Endothelial cell of umbilical vein (primary cell): Measurements from ENCODE around the gene IFT22.
A peak's percentile ranks its signal among the peaks of the same experiment; 100 is the strongest.

Experiments used
- CTCF ChIP-seq, 2 donors: IDR thresholded peaks; 1 replicate in 1 of 2; 2 replicates in 1 of 2; pipeline ENCODE4 v1.5.1; 2011; ENCODE audit warnings: low read length in 2 of 2, mild to moderate bottlenecking in 2 of 2, moderate library complexity in 2 of 2, control low read depth in 1 of 2, inconsistent platforms in 1 of 2, low read depth in 1 of 2; ENCODE audit not compliant: insufficient read depth in 1 of 2; ENCODE audit errors: extremely low read depth in 1 of 2
- EZH2 ChIP-seq: IDR thresholded peaks from 2 replicates; pipeline ENCODE4 v1.6.1; 2012; ENCODE audit warnings: borderline replicate concordance, low read depth, mild to moderate bottlenecking, moderate library complexity, low read length, inconsistent platforms; ENCODE audit not compliant: severe bottlenecking
- FOS ChIP-seq: IDR thresholded peaks from 2 replicates; pipeline ENCODE4 v1.6.1; 2011; ENCODE audit warnings: mild to moderate bottlenecking, low read length, moderate library complexity, borderline replicate concordance; ENCODE audit not compliant: insufficient read depth
- GATA2 ChIP-seq: IDR thresholded peaks from 2 replicates; pipeline ENCODE4 v1.7.0; 2011; ENCODE audit warnings: low read depth, mild to moderate bottlenecking, moderate library complexity, mixed read lengths, low read length; ENCODE audit not compliant: insufficient read length, insufficient read depth
- JUN ChIP-seq: IDR thresholded peaks from 2 replicates; pipeline ENCODE4 v1.6.1; 2011; ENCODE audit warnings: borderline replicate concordance, low read depth; ENCODE audit not compliant: insufficient read length, insufficient read depth
- MAX ChIP-seq: IDR thresholded peaks from 2 replicates; pipeline ENCODE4 v1.6.1; 2011; ENCODE audit not compliant: insufficient read depth, insufficient read length
- MYC ChIP-seq: IDR thresholded peaks from one replicate; pipeline ENCODE4 v1.6.1; 2011; ENCODE audit warnings: mild to moderate bottlenecking, low read depth, low read length
- POLR2A ChIP-seq: IDR thresholded peaks from 2 replicates; pipeline ENCODE4 v1.6.1; 2012; ENCODE audit warnings: low read depth, mild to moderate bottlenecking, control low read depth, low read length
- POLR2AphosphoS5 ChIP-seq: IDR thresholded peaks from 2 replicates; pipeline ENCODE4 v1.6.1; 2012; ENCODE audit warnings: low read depth, mild to moderate bottlenecking, control low read depth, low read length, moderate library complexity; ENCODE audit not compliant: insufficient read depth

- TF ChIP-seq POLR2A (no peak), EZH2 (peak; percentile 79), CTCF (IDR thresholded peaks at IDR 0.05; ENCODE audit: extremely low read depth in 1 of 2, insufficient read depth in 1 of 2, low read depth in 1 of 2, low read length in 2 of 2) (no peak), MAX (no peak), GATA2 (no peak), POLR2AphosphoS5 (no peak), JUN (no peak), MYC (no peak), FOS (no peak)
Measured at GRCh38 chr7:101362334-101363195, 41.0 kb upstream of the IFT22 start, which contains the start of gene COL26A1.
